Stimulated activated CD4-positive, alpha-beta T cell treated with anti-CD3 and anti-CD28 coated beads, Interleukin-4, amount 100 ng/mL, for 4 hours (primary cell): ENCODE results near the gene PNLIPRP3.
"Not testable (repeated sequence)": the region's sequence is repeated elsewhere in the genome, so short reads cannot be mapped to it uniquely, and the experiment has no call there.

ENCODE experiments used
- DNase-seq, 2 experiments: peaks; one replicate each; pipeline ENCODE4 v3.0.0-alpha.2; 2020

PNLIPRP3 gene

GRCh38 chr10:116427671-116428070, at the start of gene PNLIPRP3:
Gene PNLIPRP3 (plus strand): TSS chr10:116427847. CDS start chr10:116428013, 166 bp downstream.
- DNase-seq: no peak

DNA sequence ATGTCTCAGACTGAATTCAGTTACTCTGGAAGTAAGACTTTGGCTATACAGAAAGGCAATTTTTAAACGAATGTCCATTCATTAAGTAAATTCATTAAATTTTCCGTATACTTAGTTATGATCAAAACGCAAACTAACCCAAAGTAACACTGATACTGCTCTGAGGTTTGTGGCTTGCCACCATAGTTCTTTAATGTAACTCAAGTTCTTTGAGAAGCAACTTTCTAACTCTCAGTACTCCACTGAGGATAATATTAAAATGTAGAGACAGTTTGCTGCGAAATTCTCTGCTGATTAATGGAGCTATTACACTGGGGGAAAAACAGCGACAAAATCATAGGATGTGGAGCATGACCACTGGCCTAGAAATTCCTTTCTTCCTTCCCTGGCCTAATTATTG, 45.4 kb upstream of the PNLIPRP3 start:
- DNase-seq: no peak

- DNase-seq: no peak
Measured at GRCh38 chr10:116385311-116385710, 42.3 kb upstream of the PNLIPRP3 start.

DNA sequence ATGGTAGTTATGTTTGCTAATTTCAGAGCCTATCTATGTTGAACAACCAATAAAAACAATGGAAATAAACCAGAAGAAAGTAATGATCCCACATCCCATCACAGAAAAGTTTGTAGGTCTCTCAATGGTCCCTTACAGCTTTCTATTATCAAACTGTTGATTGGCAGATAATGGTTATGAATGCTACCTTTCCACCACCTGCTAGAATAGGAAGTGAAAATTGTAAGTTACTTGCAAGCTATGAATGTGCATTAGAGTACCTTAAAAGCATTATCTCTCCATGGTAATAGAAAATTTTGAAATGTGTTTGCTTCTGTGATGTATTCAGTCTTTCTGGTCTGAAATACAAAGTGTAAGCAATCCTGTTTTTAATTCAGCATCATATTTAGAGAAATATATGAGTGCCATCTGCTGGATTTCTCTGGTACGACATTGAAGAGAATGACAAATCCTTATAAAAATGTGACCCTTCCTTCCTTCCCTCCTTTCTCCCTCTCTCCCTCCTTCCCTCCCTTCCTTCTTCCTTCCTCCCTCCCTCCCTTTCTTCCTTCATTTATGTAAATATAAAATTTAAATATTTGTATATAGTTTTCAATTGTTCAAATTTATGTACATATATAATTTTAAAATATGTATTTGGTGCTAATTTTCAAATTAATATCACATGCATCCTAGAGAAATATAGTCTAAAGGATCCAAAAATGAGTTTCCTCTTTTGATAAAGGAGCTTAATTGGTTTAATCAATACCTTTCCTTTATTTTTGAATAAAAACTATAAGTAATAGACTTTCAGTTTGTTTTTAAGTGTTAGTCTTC, 41.4 kb upstream of the PNLIPRP3 start:
- DNase-seq: no peak

DNA sequence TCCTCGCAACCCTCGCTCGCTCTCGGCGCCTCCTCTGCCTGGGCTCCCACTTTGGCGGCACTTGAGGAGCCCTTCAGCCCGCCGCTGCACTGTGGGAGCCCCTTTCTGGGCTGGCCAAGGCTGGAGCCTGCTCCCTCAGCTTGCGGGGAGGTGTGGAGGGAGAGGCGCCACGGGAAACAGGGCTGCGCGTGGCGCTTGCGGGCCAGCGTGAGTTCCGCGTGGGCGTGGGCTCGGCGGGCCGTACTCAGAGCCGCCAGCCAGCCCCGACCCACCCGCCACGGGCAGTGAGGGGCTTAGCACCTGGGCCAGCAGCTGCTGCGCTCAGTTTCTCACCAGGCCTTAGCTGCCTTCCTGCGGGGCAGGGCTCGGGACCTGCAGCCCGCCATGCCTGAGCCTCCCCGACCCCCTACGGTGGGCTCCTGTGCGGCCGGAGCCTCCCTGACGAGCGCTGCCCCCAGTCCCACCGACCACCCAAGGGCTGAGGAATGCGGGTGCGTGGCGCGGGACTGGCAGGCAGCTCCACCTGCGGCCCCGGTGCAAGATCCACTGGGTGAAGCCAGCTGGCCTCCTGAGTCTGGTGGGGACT, 34.3 kb upstream of the PNLIPRP3 start:
- DNase-seq: not testable (repeated sequence)

DNA sequence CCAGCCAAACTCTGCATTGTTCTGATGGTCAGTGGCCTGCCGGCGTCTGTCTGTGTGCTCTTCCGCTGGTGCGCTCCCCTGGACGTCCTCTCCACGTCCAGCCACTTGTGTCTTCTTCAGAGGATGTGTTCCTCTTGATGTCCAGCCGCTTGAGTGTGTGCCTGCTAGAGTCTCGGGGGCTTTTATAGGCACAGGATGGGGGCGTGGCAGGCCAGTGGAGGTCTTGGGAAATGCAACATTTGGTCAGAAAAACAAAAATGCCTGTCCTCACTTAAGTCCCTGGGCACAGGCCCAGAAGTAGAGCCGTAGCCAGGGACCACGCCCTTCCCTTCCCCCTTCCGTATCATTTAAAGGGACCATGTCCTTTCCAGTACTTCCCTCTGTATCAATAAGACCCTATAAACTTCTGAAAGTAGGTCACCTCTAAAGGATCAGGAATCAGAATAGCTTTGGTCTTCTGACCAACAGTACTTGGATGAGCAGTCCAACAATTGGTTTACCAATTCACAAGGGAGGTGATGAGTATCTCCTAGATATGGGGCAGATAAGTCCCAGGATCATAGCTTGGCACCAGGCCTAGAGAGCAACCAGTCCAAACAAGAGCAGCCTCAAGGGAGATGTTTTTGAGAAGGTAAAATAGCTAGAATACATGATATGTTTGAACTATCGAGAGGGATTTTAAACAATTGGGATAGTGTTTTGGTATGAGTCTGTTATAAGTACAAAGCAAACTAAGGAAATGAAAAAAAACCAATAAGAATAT, 32.2 kb upstream of the PNLIPRP3 start:
- DNase-seq: no peak

DNA sequence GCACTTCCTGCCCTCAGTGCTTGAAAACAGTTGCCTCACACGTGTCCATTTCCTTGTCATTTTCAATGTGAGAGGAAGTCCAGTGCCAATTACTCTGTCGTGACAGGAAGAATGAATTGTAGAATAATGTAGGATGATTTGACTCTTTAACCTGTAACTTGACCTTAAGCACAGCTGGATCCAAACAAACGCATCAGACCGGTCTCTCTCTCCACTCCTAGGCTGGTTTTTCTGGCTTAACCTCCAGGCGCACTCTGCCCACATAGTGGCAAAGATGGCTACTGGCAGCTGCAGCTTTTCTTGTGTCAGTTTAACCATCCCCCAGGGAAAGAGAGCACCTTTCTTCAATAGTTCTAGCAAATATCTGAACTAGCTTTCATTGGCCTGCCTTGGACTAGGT, 29.4 kb upstream of the PNLIPRP3 start:
- no peak for DNase-seq

GRCh38 chr10:116402858-116403257, 24.8 kb upstream of the PNLIPRP3 start:
- no peak for DNase-seq

DNA sequence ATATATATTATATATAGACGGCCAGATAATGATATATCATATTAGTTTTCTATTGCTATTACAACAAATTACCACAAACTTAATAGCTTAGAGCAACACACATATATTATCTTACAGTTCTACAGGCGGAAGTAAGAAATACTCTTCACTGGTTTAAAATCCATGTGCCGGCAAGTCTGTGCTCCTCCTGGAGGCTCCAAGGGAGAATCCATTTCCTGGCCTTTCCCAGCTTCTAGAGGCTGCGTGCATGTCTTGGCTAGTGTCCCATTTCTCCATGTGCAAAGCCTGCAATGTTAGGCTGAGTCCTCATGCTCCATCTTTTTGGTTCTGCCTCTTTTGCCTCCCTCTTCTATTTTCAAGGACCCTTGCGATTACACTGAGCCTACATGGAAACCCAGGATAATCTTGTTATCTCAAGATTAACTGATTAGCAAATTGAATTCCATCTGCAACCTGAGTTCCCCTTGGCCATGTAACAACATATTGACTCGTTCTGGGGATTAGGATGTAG, 23.9 kb upstream of the PNLIPRP3 start:
- DNase-seq: no peak

DNA sequence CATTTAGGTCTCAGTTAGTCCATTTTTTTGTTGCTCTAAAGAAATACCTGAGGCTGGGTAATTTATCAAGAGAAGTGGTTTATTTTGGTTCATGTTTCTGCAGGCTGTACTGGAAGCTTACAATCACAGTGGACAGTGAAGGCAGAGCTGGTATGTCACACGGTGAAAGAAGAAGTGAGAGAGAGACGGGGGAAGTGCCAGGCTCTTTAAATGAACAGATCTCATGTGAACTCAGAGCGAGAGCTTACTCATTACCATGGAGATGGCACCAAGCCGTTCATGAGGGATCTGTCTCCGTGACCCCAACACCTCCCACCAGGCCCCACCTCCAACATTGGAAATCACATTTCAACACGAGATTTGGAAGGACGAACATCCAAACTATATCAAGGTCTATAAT, 18.9 kb upstream of the PNLIPRP3 start:
- no peak for DNase-seq

DNA sequence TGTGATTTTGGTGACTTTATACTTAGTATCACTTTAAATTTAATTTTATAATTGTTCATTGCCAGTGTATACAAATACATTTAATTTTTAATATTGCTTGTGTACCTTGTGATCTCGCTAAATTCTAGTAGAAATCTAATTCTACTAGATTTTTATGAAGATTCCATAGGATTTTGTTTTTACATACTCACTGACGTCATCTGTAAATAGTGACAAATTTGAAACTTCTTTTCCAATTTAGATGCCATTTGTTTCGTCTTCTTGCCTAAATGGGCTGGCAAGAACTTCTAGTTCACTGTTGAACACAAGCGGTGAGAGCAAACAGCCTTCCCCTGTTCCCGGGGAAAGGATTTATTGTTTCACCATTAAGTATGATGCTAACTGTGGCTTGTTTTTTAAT, 17.3 kb upstream of the PNLIPRP3 start:
- no peak for DNase-seq

- DNase-seq: no peak
Measured at GRCh38 chr10:116417821-116418220, 9.8 kb upstream of the PNLIPRP3 start.

DNA sequence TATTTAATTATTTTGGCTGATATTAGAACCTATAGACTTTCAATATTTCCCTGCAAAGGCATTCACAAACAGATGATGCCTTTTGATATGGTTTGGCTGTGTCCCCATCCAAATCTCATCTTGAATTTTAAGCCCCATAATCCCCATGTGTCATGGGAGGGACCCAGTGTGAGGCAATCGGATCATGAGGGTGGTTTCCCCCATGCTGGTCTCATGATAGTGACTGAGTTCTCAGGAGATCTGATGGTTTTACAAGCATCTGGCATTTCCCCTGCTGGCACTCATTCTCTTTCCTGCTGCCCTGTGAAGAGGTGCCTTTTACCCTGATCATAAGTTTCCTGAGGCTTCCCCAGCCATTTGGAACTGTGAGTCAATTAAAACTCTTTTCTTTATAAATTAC, 9.3 kb upstream of the PNLIPRP3 start:
- DNase-seq: no peak

GRCh38 chr10:116421815-116422214, 5.8 kb upstream of the PNLIPRP3 start:
- DNase-seq: no peak

GRCh38 chr10:116429288-116429977, 1.8 kb downstream of the PNLIPRP3 start:
- no peak for DNase-seq

DNA sequence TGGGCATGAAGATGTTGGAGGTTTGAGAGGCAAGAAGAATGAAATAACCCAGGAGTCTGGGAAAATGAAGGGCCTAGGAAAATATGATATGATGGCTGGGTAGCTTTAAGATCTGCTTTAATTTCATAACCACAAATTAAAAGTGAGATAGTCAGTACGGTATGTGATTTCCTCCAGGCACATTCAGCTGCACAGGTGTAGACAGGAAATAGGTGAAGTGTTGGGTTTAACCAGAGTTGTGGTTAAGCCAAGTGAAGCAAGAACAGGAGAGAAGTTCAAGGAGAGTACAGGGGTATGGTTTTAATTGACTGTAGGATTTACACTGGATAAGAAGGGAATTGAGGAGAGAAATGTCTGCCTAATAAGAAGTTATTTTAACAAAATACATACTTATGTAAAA, 2.6 kb downstream of the PNLIPRP3 start:
- DNase-seq: no peak

DNA sequence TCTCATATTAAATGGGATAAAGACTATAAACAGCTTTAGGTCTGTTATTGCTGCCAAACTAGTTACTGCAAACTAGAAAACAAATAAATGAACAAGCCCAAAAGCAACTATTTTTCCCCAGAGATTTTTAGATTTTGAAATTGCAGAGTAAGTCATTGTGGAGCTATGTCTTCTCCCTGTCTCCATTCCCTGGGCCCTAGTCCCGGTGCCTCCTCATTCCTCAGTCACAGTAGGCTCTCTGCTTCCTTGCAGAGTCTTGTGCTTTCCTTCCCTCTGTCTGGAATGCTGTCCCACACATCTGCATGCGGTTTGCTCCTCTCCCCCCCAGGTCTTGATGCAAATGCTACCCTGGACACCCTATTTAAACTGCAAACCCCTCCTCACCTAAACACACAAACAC, 4.0 kb downstream of the PNLIPRP3 start:
- no peak for DNase-seq

DNA sequence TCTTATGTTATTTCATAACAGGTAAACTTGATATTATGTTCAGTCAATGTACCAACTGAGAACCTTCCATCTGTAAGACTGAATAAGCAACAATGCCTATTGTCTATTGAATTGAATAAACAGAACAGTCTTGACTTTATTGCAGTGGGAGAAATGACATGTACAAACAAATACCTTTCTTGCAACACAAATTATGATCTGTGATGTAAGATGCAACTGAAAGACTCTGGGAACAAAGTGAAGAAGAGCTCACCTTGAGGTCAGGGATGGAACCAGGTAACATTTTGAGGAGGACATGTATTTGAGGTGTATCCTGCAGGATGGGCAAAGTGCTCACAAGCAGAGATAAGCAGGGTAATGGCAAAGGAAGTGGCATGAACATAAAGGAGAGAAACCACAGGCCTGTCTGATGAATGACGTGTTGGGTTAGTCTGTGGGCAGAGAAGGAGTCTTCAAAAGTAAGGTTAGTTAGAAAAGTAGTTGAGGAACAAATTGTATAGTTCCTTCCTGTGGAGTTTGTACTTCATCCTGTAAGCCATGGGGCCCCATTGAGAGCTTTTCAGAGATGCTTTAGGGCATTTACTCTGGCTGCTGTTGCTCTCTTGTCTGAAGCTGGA, 9.5 kb downstream of the PNLIPRP3 start:
- DNase-seq: no peak

- DNase-seq: no peak
Measured at GRCh38 chr10:116440330-116441030, 12.8 kb downstream of the PNLIPRP3 start.

GRCh38 chr10:116444527-116445142, 17.0 kb downstream of the PNLIPRP3 start:
- no peak for DNase-seq

GRCh38 chr10:116450861-116451260, 23.2 kb downstream of the PNLIPRP3 start:
- DNase-seq: no peak
